ENCODE measurements around the gene ST6GAL1.

The ST6GAL1 gene

GRCh38 chr3:186980989-186981388 is 50.7 kb downstream of the ST6GAL1 start:
- DNase-seq, result no peak
- Histone ChIP-seq H2AK5ac (ENCODE audit: low read length) (no peak overlapping the region), H3K14ac (ENCODE audit: low read length) (no peak overlapping the region), H3K4me3 (ENCODE audit: low read depth, low read length) (no peak overlapping the region), H2BK12ac (ENCODE audit: low read length) (no peak overlapping the region), H2BK5ac (ENCODE audit: low read depth, low read length, poor library complexity) (no peak overlapping the region), H3K9me3 (ENCODE audit: insufficient read depth, low read depth, low read length) (no peaks in the 10 kb centered on the region), H3K18ac (ENCODE audit: low read length) (no peak overlapping the region), H3K27me3 (ENCODE audit: insufficient read depth, low read length) (no peaks in the 10 kb centered on the region), H4K8ac (ENCODE audit: low read depth, low read length) (no peak overlapping the region), H3K36me3 (ENCODE audit: control insufficient read depth in 1 of 2, insufficient read depth in 2 of 2, low read length in 2 of 2) (no peaks in the 10 kb centered on the region), H3K4me2 (ENCODE audit: low read length) (no peak overlapping the region), H3K4ac (ENCODE audit: low read depth, low read length) (no peak overlapping the region), H3K79me1 (ENCODE audit: low read length) (peaks cover 4% of the 10 kb centered on the region), H4K12ac (ENCODE audit: low read depth, low read length) (no peak overlapping the region), H3K4me1 (ENCODE audit: control insufficient read depth in 1 of 2, insufficient read depth in 2 of 2, low read length in 2 of 2) (peaks cover 0 to 13% of the 10 kb centered on the region in 2 experiments), H3K9ac (ENCODE audit: low read length) (no peak overlapping the region), H2AFZ (ENCODE audit: insufficient read depth, low read length, poor library complexity) (no peak overlapping the region), H3K79me2 (ENCODE audit: control insufficient read depth, insufficient read depth, low read length, poor library complexity) (no peaks in the 10 kb centered on the region), H3K27ac (ENCODE audit: low read depth, low read length) (no peak overlapping the region), H4K91ac (ENCODE audit: low read depth, low read length) (no peak overlapping the region), H2BK120ac (ENCODE audit: insufficient read depth, low read length, poor library complexity) (no peak overlapping the region), H3K23ac (ENCODE audit: low read length) (no peak overlapping the region)
- WGBS (ENCODE audit: extremely low coverage, insufficient coverage, insufficient read length), result no CpG with 5 or more reads among the region's 2 CpGs

DNA sequence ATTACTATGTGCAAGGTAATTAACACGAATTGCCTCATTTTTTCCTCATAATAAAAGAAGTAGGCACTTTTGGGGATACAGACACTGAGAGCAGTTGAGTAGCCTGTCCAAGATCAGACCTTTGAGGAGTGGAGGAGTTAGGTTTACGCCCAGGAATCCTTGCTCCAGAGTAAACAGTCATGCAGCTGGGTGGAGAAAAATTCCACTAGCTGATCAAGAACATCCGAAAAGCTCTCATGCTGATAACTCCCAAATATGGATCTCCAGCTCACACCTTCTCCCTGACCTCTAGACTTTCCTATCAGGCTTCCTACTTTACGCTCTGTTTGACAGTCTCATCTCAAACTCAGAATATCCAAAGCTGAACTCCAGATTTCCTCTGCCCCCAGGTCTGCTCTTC is 53.3 kb downstream of the ST6GAL1 start:
- no peaks in the 10 kb centered on the region for H3K27me3 ChIP-seq (ENCODE audit: insufficient read depth, low read length)
- no peak overlapping the region for H3K9ac ChIP-seq (ENCODE audit: low read length)
- DNase-seq, result no peak
- no peak overlapping the region for H3K23ac ChIP-seq (ENCODE audit: low read length)
- no peaks in the 10 kb centered on the region for H3K36me3 ChIP-seq (ENCODE audit: control insufficient read depth in 1 of 2, insufficient read depth in 2 of 2, low read length in 2 of 2)
- H3K4me1 ChIP-seq (ENCODE audit: control insufficient read depth in 1 of 2, insufficient read depth in 2 of 2, low read length in 2 of 2), result peaks cover 0 to 5% of the 10 kb centered on the region in 2 experiments
- WGBS (ENCODE audit: extremely low coverage, insufficient coverage, insufficient read length), result no CpG with 5 or more reads among the region's 4 CpGs
- no peak overlapping the region for H3K4ac ChIP-seq (ENCODE audit: low read depth, low read length)
- no peak overlapping the region for H4K12ac ChIP-seq (ENCODE audit: low read depth, low read length)
- no peak overlapping the region for H3K4me2 ChIP-seq (ENCODE audit: low read length)
- no peak overlapping the region for H4K91ac ChIP-seq (ENCODE audit: low read depth, low read length)
- no peak overlapping the region for H2BK120ac ChIP-seq (ENCODE audit: insufficient read depth, low read length, poor library complexity)
- no peak overlapping the region for H3K27ac ChIP-seq (ENCODE audit: low read depth, low read length)
- no peak overlapping the region for H2AK5ac ChIP-seq (ENCODE audit: low read length)
- no peaks in the 10 kb centered on the region for H3K9me3 ChIP-seq (ENCODE audit: insufficient read depth, low read depth, low read length)
- no peaks in the 10 kb centered on the region for H3K79me1 ChIP-seq (ENCODE audit: low read length)
- no peak overlapping the region for H2BK12ac ChIP-seq (ENCODE audit: low read length)
- H2AFZ ChIP-seq (ENCODE audit: insufficient read depth, low read length, poor library complexity), result no peak overlapping the region
- no peak overlapping the region for H3K14ac ChIP-seq (ENCODE audit: low read length)
- H4K8ac ChIP-seq (ENCODE audit: low read depth, low read length), result no peak overlapping the region
- H3K4me3 ChIP-seq (ENCODE audit: low read depth, low read length), result no peak overlapping the region
- no peak overlapping the region for H2BK5ac ChIP-seq (ENCODE audit: low read depth, low read length, poor library complexity)
- no peak overlapping the region for H3K18ac ChIP-seq (ENCODE audit: low read length)
- H3K79me2 ChIP-seq (ENCODE audit: control insufficient read depth, insufficient read depth, low read length, poor library complexity), result no peaks in the 10 kb centered on the region

- Histone ChIP-seq H3K9ac (ENCODE audit: low read length) (no peak overlapping the region), H2BK12ac (ENCODE audit: low read length) (no peak overlapping the region), H4K12ac (ENCODE audit: low read depth, low read length) (no peak overlapping the region), H3K79me2 (ENCODE audit: control insufficient read depth, insufficient read depth, low read length, poor library complexity) (no peaks in the 10 kb centered on the region), H3K36me3 (ENCODE audit: control insufficient read depth in 1 of 2, insufficient read depth in 2 of 2, low read length in 2 of 2) (no peaks in the 10 kb centered on the region), H3K4me1 (ENCODE audit: control insufficient read depth in 1 of 2, insufficient read depth in 2 of 2, low read length in 2 of 2) (peaks cover 0 to 5% of the 10 kb centered on the region in 2 experiments), H2BK120ac (ENCODE audit: insufficient read depth, low read length, poor library complexity) (no peak overlapping the region), H3K4ac (ENCODE audit: low read depth, low read length) (no peak overlapping the region), H4K8ac (ENCODE audit: low read depth, low read length) (no peak overlapping the region), H3K18ac (ENCODE audit: low read length) (no peak overlapping the region), H3K14ac (ENCODE audit: low read length) (no peak overlapping the region), H3K27ac (ENCODE audit: low read depth, low read length) (no peak overlapping the region), H3K27me3 (ENCODE audit: insufficient read depth, low read length) (no peaks in the 10 kb centered on the region), H4K91ac (ENCODE audit: low read depth, low read length) (no peak overlapping the region), H3K4me2 (ENCODE audit: low read length) (no peak overlapping the region), H3K23ac (ENCODE audit: low read length) (no peak overlapping the region), H3K9me3 (ENCODE audit: insufficient read depth, low read depth, low read length) (no peaks in the 10 kb centered on the region), H3K4me3 (ENCODE audit: low read depth, low read length) (no peak overlapping the region), H2BK5ac (ENCODE audit: low read depth, low read length, poor library complexity) (no peak overlapping the region), H2AFZ (ENCODE audit: insufficient read depth, low read length, poor library complexity) (no peak overlapping the region), H3K79me1 (ENCODE audit: low read length) (no peaks in the 10 kb centered on the region), H2AK5ac (ENCODE audit: low read length) (no peak overlapping the region)
- no peak for DNase-seq
- no CpG with 5 or more reads among the region's 6 CpGs for WGBS (ENCODE audit: extremely low coverage, insufficient coverage, insufficient read length)
These were observed 53.7 kb downstream of the ST6GAL1 start for GRCh38 chr3:186984064-186984463.

DNA sequence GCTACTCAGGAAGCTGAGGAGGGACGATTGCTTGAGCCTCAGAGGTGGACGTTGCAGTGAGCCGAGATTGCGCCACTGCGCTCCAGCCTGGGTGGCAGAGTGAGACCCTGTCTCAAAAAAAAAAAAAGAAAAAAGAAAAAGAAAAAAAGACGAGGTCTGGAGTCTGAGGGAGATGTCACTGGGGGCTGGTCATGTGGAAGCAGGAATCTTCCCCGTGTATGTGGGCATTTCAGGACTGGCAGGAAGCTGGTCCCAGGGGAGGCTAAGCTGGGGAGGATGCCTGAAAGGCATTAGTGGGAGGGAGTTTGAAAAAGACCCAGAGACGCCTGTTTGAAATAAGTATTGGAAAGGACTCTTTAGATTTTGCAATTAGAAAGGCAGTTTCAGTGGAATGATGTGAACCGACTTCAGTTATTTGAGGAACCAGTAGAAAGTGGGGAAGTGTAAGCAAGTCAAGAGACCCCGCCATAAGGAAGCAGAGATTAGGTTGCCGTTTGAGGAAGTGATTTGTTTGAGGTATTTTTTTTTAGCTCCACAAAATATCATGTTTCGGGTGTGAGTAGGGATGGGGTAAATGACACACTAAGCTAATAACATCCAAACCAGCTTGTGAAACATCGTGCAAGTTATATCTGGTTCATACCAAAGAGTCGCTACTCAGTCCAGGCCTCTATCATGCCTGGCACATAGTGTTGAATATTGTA is 55.5 kb downstream of the ST6GAL1 start:
- WGBS (ENCODE audit: extremely low coverage, insufficient coverage, insufficient read length), result no CpG with 5 or more reads among the region's 14 CpGs
- H3K79me2 ChIP-seq (ENCODE audit: control insufficient read depth, insufficient read depth, low read length, poor library complexity), result no peaks in the 10 kb centered on the region

More for the DNA sequence above, 55.5 kb downstream of the ST6GAL1 start:
- Histone ChIP-seq H2AFZ (ENCODE audit: insufficient read depth, low read length, poor library complexity) (no peak overlapping the region), H4K91ac (ENCODE audit: low read depth, low read length) (no peak overlapping the region), H3K79me1 (ENCODE audit: low read length) (no peaks in the 10 kb centered on the region), H3K27me3 (ENCODE audit: insufficient read depth, low read length) (no peaks in the 10 kb centered on the region), H3K4me1 (ENCODE audit: control insufficient read depth in 1 of 2, insufficient read depth in 2 of 2, low read length in 2 of 2) (no peaks in the 10 kb centered on the region), H4K12ac (ENCODE audit: low read depth, low read length) (no peak overlapping the region), H3K4ac (ENCODE audit: low read depth, low read length) (no peak overlapping the region), H2AK5ac (ENCODE audit: low read length) (no peak overlapping the region), H3K27ac (ENCODE audit: low read depth, low read length) (no peak overlapping the region), H3K9me3 (ENCODE audit: insufficient read depth, low read depth, low read length) (no peaks in the 10 kb centered on the region), H3K9ac (ENCODE audit: low read length) (no peak overlapping the region), H3K14ac (ENCODE audit: low read length) (no peak overlapping the region), H3K18ac (ENCODE audit: low read length) (no peak overlapping the region), H2BK5ac (ENCODE audit: low read depth, low read length, poor library complexity) (no peak overlapping the region), H4K8ac (ENCODE audit: low read depth, low read length) (no peak overlapping the region), H3K23ac (ENCODE audit: low read length) (no peak overlapping the region), H3K4me2 (ENCODE audit: low read length) (no peak overlapping the region), H3K36me3 (ENCODE audit: control insufficient read depth in 1 of 2, insufficient read depth in 2 of 2, low read length in 2 of 2) (no peaks in the 10 kb centered on the region), H3K4me3 (ENCODE audit: low read depth, low read length) (no peak overlapping the region), H2BK12ac (ENCODE audit: low read length) (no peak overlapping the region), H2BK120ac (ENCODE audit: insufficient read depth, low read length, poor library complexity) (no peak overlapping the region)
- no peak for DNase-seq
